ENCODE measurements around the gene STRA8. TPM values are rescaled to one million over a fixed set of nuclear protein-coding genes. Genes with fewer than 3 reads are reported as not detected.

STRA8 gene
- total RNA-seq, 1 experiment from 2014 or later = not detected

GRCh38 chr7:135234727-135235126 lies 1.1 kb downstream of the STRA8 start:
- Histone ChIP-seq H2BK120ac (ENCODE audit: low read depth, low read length, poor library complexity, severe bottlenecking) (no peak overlapping the region), H4K8ac (replicated peaks; ENCODE audit: insufficient read length, low read depth, low read length) (no peak overlapping the region), H3K9me3 (ENCODE audit: control insufficient read depth, low read depth, low read length) (no peaks in the 10 kb centered on the region), H4K5ac (ENCODE audit: insufficient read length, low read depth, low read length) (no peak overlapping the region), H3K4ac (ENCODE audit: low read depth, low read length) (no peak overlapping the region), H3K56ac (ENCODE audit: insufficient read length, low read depth, low read length) (no peak overlapping the region), H3K27me3 (ENCODE audit: insufficient read depth, low read length) (no peaks in the 10 kb centered on the region), H2BK12ac (ENCODE audit: insufficient read length, low read depth, low read length) (no peak overlapping the region), H3K14ac (ENCODE audit: insufficient read depth, low read length) (no peak overlapping the region), H2BK15ac (ENCODE audit: low read depth, low read length) (no peak overlapping the region), H4K91ac (ENCODE audit: insufficient read length, low read depth, low read length) (no peak overlapping the region), H4K20me1 (ENCODE audit: control insufficient read depth, insufficient read depth, insufficient read length) (no peaks in the 10 kb centered on the region), H3K79me1 (ENCODE audit: insufficient read depth, low read depth, low read length, poor library complexity, severe bottlenecking) (no peaks in the 10 kb centered on the region), H3T11ph (ENCODE audit: low read length) (no peak overlapping the region), H3K4me1 (ENCODE audit: insufficient read depth, low read length) (no peaks in the 10 kb centered on the region), H3K4me2 (ENCODE audit: insufficient read depth, insufficient read length, low read length) (no peak overlapping the region), H3K23me2 (ENCODE audit: insufficient read length, low read depth, low read length, poor library complexity, severe bottlenecking) (no peaks in the 10 kb centered on the region), H2AFZ (ENCODE audit: low read length) (no peak overlapping the region), H3K18ac (ENCODE audit: insufficient read length, low read depth, low read length) (no peak overlapping the region), H3K9ac (ENCODE audit: extremely low read depth, insufficient read length, low read length) (no peak overlapping the region), H2BK5ac (ENCODE audit: insufficient read length, low read length) (no peak overlapping the region), H3K79me2 (ENCODE audit: insufficient read depth, low read length) (no peaks in the 10 kb centered on the region), H3K27ac (ENCODE audit: insufficient read length, low read depth, low read length) (no peak overlapping the region), H2AK5ac (ENCODE audit: insufficient read length, low read length) (no peak overlapping the region), H3K23ac (ENCODE audit: insufficient read length, low read depth, low read length) (no peak overlapping the region), H2BK20ac (ENCODE audit: low read depth, low read length, poor library complexity, severe bottlenecking) (no peak overlapping the region)
- WGBS (ENCODE audit: extremely low coverage, insufficient read length, low lambda C conversion rate) = no CpG with 5 or more reads among the region's 4 CpGs
- Mint-ChIP-seq H3K27ac (no peak overlapping the region), H3K4me1 (peaks cover 7 to 8% of the 10 kb centered on the region in 2 experiments), H3K4me3 (no peak overlapping the region), H3K27me3 (ENCODE audit: low read depth) (no peaks in the 10 kb centered on the region), H3K9me3 (no peaks in the 10 kb centered on the region), H3K36me3 (ENCODE audit: insufficient read depth in 1 of 3, low read depth in 3 of 3) (no peaks in the 10 kb centered on the region)
- DNase-seq = no peak
- TF ChIP-seq CTCF (conservative IDR thresholded peaks at IDR 0.05) = no peak

Data from H9 (cell line).